ENCODE results near the gene QRFP. TPM values are rescaled to one million over a fixed set of nuclear protein-coding genes. Genes with fewer than 3 reads are reported as not detected.

Gene QRFP
- total and polyA plus RNA-seq, 4 experiments from 2014 or later: not detected

DNA sequence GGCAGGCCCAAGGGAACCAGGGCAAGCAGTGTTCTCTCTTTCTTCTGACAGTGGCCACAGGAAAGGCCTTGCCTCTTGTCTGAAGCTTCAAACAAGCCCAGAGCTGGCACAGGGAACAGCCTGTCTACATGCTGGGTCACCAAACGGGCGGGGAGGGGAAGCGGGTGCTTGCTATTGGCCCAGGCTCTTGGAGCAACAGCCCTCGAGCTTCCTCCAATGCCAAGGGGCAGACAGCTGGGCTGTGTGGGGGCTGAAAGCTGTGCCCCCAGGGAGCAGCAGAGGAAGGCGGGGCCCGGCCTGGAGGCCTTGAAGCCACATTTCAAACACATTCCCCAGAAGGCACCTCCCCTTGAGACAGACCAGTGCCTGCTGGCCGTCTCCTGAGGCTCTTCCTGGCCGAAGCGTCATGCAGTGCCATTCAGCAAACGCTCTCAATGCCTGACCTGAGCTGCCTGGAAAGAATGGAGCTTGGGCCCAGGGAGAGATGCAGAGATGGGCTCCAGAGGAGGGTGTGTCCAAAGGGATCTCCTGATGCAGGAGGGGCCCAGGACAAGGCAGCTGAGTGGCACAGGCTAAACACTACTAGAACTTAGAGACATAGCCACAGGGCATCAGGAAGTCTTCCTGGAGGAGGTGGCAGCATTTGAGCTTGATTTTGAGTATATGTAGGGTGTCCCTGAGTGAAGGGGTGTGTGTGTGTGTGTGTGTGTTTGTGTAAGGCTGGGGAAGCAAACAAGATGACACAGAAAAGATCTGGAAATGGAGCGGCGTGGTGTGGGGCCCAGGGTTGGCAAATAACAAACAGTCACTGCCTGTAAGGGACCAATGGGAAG lies 39.9 kb upstream of the QRFP start:
- no peak overlapping the region for H3K4me3 ChIP-seq (ENCODE audit: low read length in 2 of 2)
- H3K4me3 Mint-ChIP-seq: peak overlapping the region in 5 of 8 donors; percentile 9 to 67 (median 65)
- H3K36me3 Mint-ChIP-seq: no peaks in the 10 kb centered on the region
- H3K27me3 Mint-ChIP-seq: peaks cover 44 to 56% of the 10 kb centered on the region in 2 donors
- no peaks in the 10 kb centered on the region for H3K36me3 ChIP-seq (ENCODE audit: insufficient read depth, low read length)
- H3K4me1 ChIP-seq (ENCODE audit: insufficient read depth, low read length): peaks cover 12% of the 10 kb centered on the region
- intact Hi-C loops (cut with micrococcal nuclease): no loop called here
- peaks cover 3 to 18% (median 10%) of the 10 kb centered on the region in 4 donors for H3K4me1 Mint-ChIP-seq
- peaks cover 0 to 2% (median 0%) of the 10 kb centered on the region in 8 donors for H3K9me3 Mint-ChIP-seq
- ChIA-PET POLR2A (ENCODE audit: partially characterized antibody) (interaction anchor here (0.5 kb wide), 1 partner anchor 179 kb away, joined by 3 read pairs; no protein-coding TSS in a partner anchor), CTCF (ENCODE audit: partially characterized antibody) (no interaction called here)
- no peak for DNase-seq
- no peak overlapping the region for H3K27ac ChIP-seq (ENCODE audit: low read depth, low read length)
- no peak overlapping the region for H3K27ac Mint-ChIP-seq
- no peaks in the 10 kb centered on the region for H3K9me3 ChIP-seq (ENCODE audit: control insufficient read depth in 1 of 2, low read length in 2 of 2)
- H3K27me3 ChIP-seq (ENCODE audit: insufficient read depth, low read length): peaks cover 40% of the 10 kb centered on the region

GRCh38 chr9:130935648-130936271 lies 39.1 kb upstream of the QRFP start:
- no peak for DNase-seq
- peak overlapping the region in 1 of 8 donors; percentile 28 for H3K4me3 Mint-ChIP-seq
- Histone ChIP-seq H3K4me1 (ENCODE audit: insufficient read depth, low read length) (peaks cover 6% of the 10 kb centered on the region), H3K27me3 (ENCODE audit: insufficient read depth, low read length) (peaks cover 37% of the 10 kb centered on the region), H3K36me3 (ENCODE audit: insufficient read depth, low read length) (no peaks in the 10 kb centered on the region), H3K4me3 (ENCODE audit: low read length in 2 of 2) (no peak overlapping the region), H3K9me3 (ENCODE audit: control insufficient read depth in 1 of 2, low read length in 2 of 2) (no peaks in the 10 kb centered on the region), H3K27ac (ENCODE audit: low read depth, low read length) (no peak overlapping the region)
- no peak overlapping the region for H3K27ac Mint-ChIP-seq
- ChIA-PET POLR2A (ENCODE audit: partially characterized antibody) (no interaction called here), CTCF (ENCODE audit: partially characterized antibody) (no interaction called here)
- H3K9me3 Mint-ChIP-seq: peaks cover 0 to 2% (median 0%) of the 10 kb centered on the region in 8 donors
- H3K36me3 Mint-ChIP-seq: no peaks in the 10 kb centered on the region
- peaks cover 3 to 12% (median 8%) of the 10 kb centered on the region in 4 donors for H3K4me1 Mint-ChIP-seq
- peaks cover 41 to 49% of the 10 kb centered on the region in 2 donors for H3K27me3 Mint-ChIP-seq
- intact Hi-C loops (cut with micrococcal nuclease): no loop called here

- Histone ChIP-seq H3K9me3 (ENCODE audit: control insufficient read depth in 1 of 2, low read length in 2 of 2) (no peaks in the 10 kb centered on the region), H3K4me1 (ENCODE audit: insufficient read depth, low read length) (no peaks in the 10 kb centered on the region), H3K36me3 (ENCODE audit: insufficient read depth, low read length) (no peaks in the 10 kb centered on the region), H3K27ac (ENCODE audit: low read depth, low read length) (no peak overlapping the region), H3K4me3 (ENCODE audit: low read length in 2 of 2) (no peak overlapping the region), H3K27me3 (ENCODE audit: insufficient read depth, low read length) (peaks cover 37% of the 10 kb centered on the region)
- intact Hi-C loops (cut with micrococcal nuclease): no loop called here
- H3K27me3 Mint-ChIP-seq: peaks cover 39 to 48% of the 10 kb centered on the region in 2 donors
- H3K27ac Mint-ChIP-seq: no peak overlapping the region
- peaks cover 0 to 2% (median 0%) of the 10 kb centered on the region in 8 donors for H3K9me3 Mint-ChIP-seq
- peaks cover 0 to 9% (median 6%) of the 10 kb centered on the region in 4 donors for H3K4me1 Mint-ChIP-seq
- H3K4me3 Mint-ChIP-seq: no peak overlapping the region
- CTCF ChIA-PET (ENCODE audit: partially characterized antibody): no interaction called here
- DNase-seq: no peak
- POLR2A ChIA-PET (ENCODE audit: partially characterized antibody): no interaction called here
- no peaks in the 10 kb centered on the region for H3K36me3 Mint-ChIP-seq
These were observed 38.4 kb upstream of the QRFP start for GRCh38 chr9:130934702-130935647.

- CTCF ChIA-PET (ENCODE audit: partially characterized antibody): no interaction called here
- no peaks in the 10 kb centered on the region for H3K36me3 ChIP-seq (ENCODE audit: insufficient read depth, low read length)
- Mint-ChIP-seq H3K4me3 (no peak overlapping the region), H3K4me1 (peaks cover 0 to 9% (median 6%) of the 10 kb centered on the region in 4 donors), H3K27ac (no peak overlapping the region), H3K9me3 (peaks cover 0 to 2% (median 0%) of the 10 kb centered on the region in 8 donors), H3K27me3 (peaks cover 39 to 49% of the 10 kb centered on the region in 2 donors), H3K36me3 (no peaks in the 10 kb centered on the region)
- H3K27ac ChIP-seq (ENCODE audit: low read depth, low read length): no peak overlapping the region
- POLR2A ChIA-PET (ENCODE audit: partially characterized antibody): no interaction called here
- H3K27me3 ChIP-seq (ENCODE audit: insufficient read depth, low read length): peaks cover 37% of the 10 kb centered on the region
- no peak overlapping the region for H3K4me3 ChIP-seq (ENCODE audit: low read length in 2 of 2)
- DNase-seq: no peak
- no peaks in the 10 kb centered on the region for H3K9me3 ChIP-seq (ENCODE audit: control insufficient read depth in 1 of 2, low read length in 2 of 2)
- no peaks in the 10 kb centered on the region for H3K4me1 ChIP-seq (ENCODE audit: insufficient read depth, low read length)
- intact Hi-C loops (cut with micrococcal nuclease): no loop called here
These were observed 37.6 kb upstream of the QRFP start for GRCh38 chr9:130934246-130934645.

DNA sequence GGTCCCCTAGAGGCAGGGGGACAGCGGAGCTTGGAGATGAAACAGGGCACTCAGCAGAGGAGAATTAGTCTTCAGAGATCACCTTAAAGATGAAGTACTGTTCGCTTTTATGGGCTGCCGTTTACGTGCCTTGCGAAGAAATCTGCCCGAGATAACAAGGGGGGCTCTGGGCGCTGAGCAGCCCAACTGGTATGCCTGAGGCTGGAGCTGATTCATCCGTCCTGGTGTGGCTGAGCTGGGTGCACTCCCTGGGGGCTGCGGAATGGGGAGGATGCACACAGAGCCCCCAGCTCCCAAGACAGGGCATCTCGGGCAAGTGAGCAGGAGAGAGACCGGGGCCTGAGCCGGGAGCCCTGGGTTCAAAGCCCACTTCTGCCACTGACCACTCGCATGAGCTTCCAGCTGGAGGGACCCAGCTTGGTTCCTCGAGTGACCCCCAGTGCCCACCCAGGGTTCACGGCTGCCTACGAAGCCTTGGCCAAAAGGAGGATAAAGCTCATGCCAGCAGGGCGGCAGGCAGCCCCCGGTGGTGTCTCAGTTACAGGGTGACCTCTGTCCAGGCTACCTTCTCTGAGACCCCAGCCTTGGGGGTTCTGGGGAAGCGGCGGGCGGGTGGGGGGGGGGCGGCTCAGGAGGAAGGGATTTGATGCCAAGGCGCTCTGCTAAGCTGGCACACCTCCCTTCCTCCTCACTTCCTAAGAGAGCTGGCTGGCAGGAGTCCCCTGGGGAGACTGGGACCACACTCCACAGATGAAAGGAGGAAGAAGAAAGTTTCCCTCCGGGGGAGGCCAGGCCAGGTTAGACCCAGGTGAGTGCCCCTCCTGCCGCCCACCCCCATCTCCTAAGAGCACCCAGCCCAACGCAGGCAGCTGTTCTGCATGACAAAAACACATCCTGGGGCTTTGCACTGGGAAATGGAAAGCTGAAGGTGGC lies 36.8 kb upstream of the QRFP start:
- H3K27ac Mint-ChIP-seq: no peak overlapping the region
- ChIA-PET POLR2A (ENCODE audit: partially characterized antibody) (no interaction called here), CTCF (ENCODE audit: partially characterized antibody) (no interaction called here)
- H3K36me3 ChIP-seq (ENCODE audit: insufficient read depth, low read length): no peaks in the 10 kb centered on the region
- intact Hi-C loops (cut with micrococcal nuclease): no loop called here
- no peaks in the 10 kb centered on the region for H3K4me1 ChIP-seq (ENCODE audit: insufficient read depth, low read length)
- H3K27ac ChIP-seq (ENCODE audit: low read depth, low read length): no peak overlapping the region
- no peaks in the 10 kb centered on the region for H3K36me3 Mint-ChIP-seq
- DNase-seq: peak in 1 of 5 donors; percentile 34
- H3K9me3 ChIP-seq (ENCODE audit: control insufficient read depth in 1 of 2, low read length in 2 of 2): no peaks in the 10 kb centered on the region
- no peak overlapping the region for H3K4me3 ChIP-seq (ENCODE audit: low read length in 2 of 2)
- H3K9me3 Mint-ChIP-seq: peaks cover 0 to 2% (median 0%) of the 10 kb centered on the region in 8 donors
- peaks cover 37 to 48% of the 10 kb centered on the region in 2 donors for H3K27me3 Mint-ChIP-seq
- H3K27me3 ChIP-seq (ENCODE audit: insufficient read depth, low read length): peaks cover 37% of the 10 kb centered on the region
- H3K4me1 Mint-ChIP-seq: peaks cover 0 to 9% (median 6%) of the 10 kb centered on the region in 4 donors
- no peak overlapping the region for H3K4me3 Mint-ChIP-seq

GRCh38 chr9:130932255-130933079 lies 35.9 kb upstream of the QRFP start:
- Mint-ChIP-seq H3K36me3 (no peaks in the 10 kb centered on the region), H3K9me3 (peaks cover 0 to 2% (median 0%) of the 10 kb centered on the region in 8 donors), H3K27me3 (peaks cover 33 to 42% of the 10 kb centered on the region in 2 donors), H3K4me3 (no peak overlapping the region), H3K27ac (peak overlapping the region in 1 of 7 donors; percentile 17), H3K4me1 (peaks cover 0 to 7% (median 4%) of the 10 kb centered on the region in 4 donors)
- intact Hi-C loops (cut with micrococcal nuclease): no loop called here
- Histone ChIP-seq H3K4me1 (ENCODE audit: insufficient read depth, low read length) (no peaks in the 10 kb centered on the region), H3K4me3 (ENCODE audit: low read length in 2 of 2) (no peak overlapping the region), H3K27ac (ENCODE audit: low read depth, low read length) (no peak overlapping the region), H3K36me3 (ENCODE audit: insufficient read depth, low read length) (no peaks in the 10 kb centered on the region), H3K27me3 (ENCODE audit: insufficient read depth, low read length) (peaks cover 32% of the 10 kb centered on the region), H3K9me3 (ENCODE audit: control insufficient read depth in 1 of 2, low read length in 2 of 2) (no peaks in the 10 kb centered on the region)
- ChIA-PET POLR2A (ENCODE audit: partially characterized antibody) (no interaction called here), CTCF (ENCODE audit: partially characterized antibody) (no interaction called here)
- no peak for DNase-seq

All from CD4-positive, alpha-beta memory T cell (primary cell).